GM18951 (cell line): ENCODE data around the gene ZNF423.

Source experiments
- POLR2A ChIP-seq: IDR thresholded peaks from 4 replicates; pipeline ENCODE4 v1.6.1; 2011; ENCODE audit warnings: mild to moderate bottlenecking; ENCODE audit not compliant: insufficient read length, insufficient read depth; ENCODE audit errors: extremely low read depth
- in situ Hi-C: fragments of 300-500 bp; cut with MboI; formaldehyde crosslinking; loops from one replicate; pipeline ENCODE4 v1.12.0; 2022; ENCODE audit warnings: low sequenced_read_pairs, mixed read lengths, inconsistent platforms; ENCODE audit not compliant: unreplicated experiment

Gene ZNF423

DNA sequence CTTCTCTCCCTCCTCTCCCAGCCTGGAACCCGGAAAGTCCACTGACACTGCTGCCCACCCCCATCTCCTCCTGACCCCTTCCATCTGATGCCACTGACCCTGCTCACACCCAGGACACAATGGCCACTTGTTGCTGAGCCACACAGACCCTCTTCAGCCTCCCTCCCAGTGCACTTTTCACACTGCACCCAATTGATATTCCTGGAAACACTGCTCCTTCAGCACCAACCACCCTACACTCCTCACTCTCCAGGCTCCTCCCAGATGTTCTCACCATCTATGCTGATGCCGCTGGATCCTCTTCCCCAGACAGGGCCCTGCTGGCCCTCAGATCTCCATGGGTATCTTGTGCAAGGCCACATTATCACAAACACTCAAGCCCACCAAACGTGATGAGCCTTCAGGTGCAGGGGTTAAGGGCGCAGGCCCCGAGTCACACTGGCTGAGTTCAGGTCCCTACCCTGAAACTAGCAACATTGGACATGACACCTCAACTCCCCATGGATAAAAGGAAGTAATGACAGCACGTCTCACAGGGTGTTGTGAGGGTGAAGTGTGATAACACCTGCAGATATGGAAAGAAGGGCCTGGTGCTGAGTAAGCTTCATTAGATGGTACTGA is 238.1 kb downstream of the ZNF423 start:
- TF ChIP-seq POLR2A: no peak
- in situ Hi-C loops: no loop called here

DNA sequence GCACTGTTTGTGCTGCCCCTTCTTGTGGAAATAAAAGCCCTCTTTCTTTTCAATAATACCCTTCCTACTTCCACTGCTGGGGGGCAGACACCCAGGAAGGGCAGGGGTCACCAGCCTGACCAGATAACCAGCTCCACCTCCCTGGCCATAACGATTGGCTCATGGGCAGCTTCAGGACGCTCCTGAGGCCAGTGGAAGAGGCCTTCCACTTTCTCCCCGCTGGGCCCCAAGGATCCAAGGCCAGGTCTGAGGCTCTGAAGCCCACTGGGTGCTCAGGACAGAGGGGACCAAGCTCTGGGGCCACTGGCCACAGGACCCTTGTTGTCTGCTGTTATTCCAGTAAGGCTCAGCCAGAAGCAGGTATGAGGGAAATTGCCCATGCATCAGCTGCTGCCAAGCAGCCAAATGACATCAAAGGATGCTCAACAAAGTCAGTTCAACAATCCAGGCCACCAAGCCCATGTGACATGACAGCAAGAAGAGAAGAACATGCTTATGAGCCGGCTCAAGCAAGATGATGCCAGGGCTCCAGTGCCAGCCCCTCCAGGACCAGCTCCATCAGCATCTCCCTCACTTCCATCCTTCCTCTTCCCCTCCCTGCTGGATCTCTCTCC is 238.8 kb downstream of the ZNF423 start:
- no peak for TF ChIP-seq POLR2A
- in situ Hi-C loops: no loop called here

DNA sequence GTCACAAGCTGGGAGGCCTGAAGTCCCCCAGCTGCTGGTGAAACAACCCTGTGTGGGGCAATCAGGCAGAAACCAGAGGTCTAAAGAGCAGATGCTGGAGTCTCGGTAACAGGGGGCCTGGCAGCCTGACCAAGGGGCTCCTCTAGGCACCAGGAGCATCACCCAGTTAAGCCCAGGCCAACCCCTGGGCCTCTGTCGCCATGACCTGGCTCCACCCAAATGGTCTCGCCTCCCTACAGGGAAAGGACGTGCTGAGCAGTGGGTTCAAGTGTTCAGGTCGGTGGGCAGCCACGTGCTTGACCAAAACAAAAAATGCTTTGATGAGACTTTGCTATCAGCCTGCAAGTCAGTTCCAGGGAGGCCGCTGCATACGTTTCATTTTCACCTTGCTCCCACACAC is 240.3 kb downstream of the ZNF423 start:
- in situ Hi-C loops: no loop called here

DNA sequence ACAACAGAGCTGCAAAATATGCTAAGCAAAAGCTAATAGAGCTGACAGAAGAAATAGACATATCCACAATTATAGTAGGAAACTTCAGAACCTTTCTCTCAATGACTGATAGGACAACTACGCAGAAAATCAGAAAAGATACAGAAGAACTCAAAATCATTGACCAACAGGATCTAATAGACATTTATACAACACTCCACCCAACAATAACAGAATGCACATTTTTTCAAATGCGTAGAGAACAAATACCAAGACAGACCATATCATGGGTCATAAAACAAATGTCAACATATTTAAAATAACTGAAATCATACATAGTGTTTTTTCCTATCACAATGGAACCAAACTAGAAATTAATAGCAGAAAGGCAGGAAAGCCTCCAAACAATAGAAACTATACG is 244.9 kb downstream of the ZNF423 start:
- in situ Hi-C loops: no loop called here
- TF ChIP-seq POLR2A: no peak

More for the DNA sequence above, 240.3 kb downstream of the ZNF423 start:
- no peak for TF ChIP-seq POLR2A

DNA sequence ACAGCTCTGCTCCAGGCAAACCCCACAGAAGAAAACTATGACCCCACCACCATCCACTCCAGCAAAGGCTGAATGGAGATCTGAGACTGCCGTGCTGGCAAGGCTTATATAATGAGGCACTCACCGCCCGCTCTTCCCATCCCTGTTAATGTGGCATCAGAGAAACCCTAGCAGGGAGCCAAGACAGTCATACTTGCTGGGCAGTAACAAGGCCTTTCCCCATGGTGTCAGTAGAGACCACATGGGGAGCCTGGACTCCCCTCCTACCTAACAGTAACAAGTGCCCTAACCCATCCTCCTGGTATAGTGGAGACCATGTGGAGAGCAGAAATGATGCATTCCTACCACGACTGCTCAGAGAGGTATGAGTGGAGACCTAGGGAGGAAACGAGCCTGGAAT is 247.1 kb downstream of the ZNF423 start:
- no peak for TF ChIP-seq POLR2A
- in situ Hi-C loops: no loop called here

DNA sequence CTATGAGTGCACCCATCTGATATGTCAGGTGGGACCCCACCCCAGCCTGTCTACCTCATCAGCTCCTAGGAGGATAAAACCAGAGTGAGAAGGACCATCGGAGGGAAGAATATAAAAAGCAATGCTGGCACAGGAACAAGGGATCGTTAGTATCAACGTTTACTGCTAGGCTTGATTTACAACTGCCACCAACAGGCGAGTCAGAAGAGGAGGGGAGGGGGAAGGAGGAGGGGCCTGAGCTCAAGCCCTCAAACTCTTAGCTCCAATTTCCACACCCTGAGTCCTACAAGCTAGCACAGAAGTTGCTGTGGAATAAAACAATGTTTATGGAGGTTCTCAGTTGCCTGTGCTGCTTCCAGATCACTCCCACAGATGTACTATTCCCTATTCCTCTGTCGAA is 247.8 kb downstream of the ZNF423 start:
- TF ChIP-seq POLR2A: no peak
- in situ Hi-C loops: no loop called here

DNA sequence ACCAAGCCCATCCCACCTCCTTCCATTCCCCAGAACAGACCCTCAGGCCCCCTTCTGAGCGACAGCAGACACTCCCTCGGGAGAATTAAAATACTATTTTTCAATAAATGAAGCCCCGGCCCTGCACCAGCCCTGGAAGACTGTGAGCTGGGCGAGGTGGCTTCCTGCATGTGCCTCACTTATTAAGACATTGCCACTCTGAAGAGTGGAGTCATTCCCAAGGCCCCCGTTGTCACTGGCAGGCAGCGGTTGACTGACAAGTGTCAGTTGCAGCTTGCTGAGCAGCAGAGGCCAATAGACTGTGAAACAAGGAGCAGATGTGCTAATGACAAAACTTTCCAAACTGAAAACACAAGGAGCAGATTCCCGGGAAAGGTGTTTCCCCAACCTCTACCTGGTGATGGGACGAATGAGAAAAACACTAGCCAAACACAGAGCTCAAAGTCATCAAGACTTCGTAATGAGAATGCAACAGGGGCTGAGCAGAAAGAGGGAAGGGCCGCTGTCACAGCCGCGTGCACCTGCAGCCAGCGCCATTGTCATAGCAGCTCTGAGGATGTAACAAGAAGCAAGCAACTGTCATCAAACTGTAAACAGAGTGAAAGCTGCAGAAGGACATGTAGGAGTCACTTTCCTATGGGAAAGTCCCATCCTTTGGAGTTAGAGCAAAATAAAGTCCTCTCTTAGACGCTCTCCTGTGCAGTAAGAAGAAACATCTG is 250.2 kb downstream of the ZNF423 start:
- in situ Hi-C loops: no loop called here
- TF ChIP-seq POLR2A: no peak

DNA sequence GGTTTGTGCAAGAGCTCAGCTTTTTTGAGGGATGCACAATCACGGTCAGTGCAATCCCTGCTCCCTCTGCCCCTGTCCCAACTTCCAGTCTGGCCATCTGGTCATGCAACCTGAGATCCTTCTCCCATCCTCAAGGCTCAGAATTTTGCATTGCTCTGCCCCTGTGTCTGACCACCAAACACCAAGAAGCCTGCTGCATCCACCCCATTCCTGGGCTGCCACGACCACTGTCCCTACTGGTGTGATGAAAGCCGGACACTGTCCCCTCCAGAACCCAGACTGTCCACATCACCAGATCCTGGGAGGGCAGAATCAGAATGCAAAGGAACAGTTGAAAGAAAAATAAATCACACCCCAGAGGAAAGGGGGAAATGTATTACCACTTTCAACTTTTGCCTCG is 251.3 kb downstream of the ZNF423 start:
- in situ Hi-C loops: no loop called here
- no peak for TF ChIP-seq POLR2A

DNA sequence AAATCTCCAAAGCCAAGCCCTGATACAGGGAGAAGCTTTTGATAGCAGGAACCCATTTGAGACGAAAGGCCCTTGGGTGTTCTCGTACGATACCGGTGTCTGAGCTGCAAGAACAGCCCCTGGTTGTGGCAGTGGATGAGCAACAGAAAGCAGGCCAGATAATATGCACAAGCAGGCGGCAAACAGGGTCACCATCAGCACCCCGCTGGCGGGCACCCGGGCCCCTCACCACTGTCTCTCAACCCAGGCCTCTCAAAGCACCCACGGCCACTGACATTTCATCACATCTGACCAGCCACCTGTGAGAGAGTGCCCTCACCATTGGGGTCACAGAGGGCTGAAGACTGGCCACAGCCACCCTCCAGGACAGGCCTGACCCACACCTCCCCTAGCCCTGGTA is 252.0 kb downstream of the ZNF423 start:
- no peak for TF ChIP-seq POLR2A

DNA sequence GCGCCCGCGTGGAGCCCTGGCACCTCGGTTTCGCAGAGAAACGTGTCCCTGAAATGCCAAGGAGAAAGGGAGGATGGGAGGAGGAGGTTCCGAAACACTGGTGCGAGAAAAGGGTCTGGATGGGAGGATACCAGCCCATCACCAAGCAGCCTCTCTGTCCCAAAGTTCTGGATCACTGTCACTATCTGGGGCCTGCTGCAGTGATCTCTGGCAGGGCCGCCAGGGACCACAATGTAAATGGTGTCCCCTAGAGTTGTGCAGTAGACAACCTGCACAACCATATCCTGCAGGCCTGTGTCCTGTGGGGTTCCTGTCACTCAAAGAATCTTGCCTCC is 253.0 kb downstream of the ZNF423 start:
- in situ Hi-C loops: no loop called here
- no peak for TF ChIP-seq POLR2A

More for the DNA sequence above, 252.0 kb downstream of the ZNF423 start:
- in situ Hi-C loops: no loop called here

DNA sequence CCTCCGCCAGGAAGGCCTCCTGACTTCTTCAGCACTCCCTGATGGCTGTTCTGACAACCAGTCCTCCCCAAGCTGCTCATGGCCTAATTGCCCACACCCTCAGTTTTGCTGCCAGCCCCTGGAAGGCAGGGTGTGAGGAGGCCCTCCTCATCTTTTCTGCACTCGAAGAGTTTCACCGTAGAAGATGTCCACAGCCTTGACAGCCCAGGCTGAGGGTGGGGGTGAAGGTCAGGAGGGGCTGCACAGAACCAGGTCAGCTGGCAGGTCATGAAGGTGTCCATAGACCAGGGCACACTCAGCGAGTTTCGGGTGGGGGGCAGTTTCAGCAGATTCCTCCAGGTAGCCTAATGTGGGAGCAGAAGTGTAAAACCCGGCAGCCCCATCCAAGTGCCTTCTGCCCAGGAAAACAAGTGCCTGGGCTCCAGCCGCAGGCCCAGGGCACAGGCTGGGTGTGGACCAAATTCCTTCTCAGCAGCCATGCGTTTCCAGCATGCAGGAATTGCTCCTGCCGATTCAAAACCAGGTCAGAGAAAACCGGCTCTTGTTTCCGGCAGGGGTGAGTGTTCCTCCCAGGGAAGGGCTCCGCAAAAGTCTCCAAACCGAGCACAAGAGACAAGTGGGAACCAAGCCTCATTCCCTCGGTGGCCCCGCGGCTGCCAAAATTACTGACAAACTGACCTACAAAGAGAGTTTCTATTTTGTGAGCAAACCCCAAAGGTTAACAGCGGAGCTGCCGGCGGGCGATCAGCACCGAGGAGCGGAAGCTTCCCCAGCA is 253.5 kb downstream of the ZNF423 start:
- in situ Hi-C loops: no loop called here
- TF ChIP-seq POLR2A: no peak

DNA sequence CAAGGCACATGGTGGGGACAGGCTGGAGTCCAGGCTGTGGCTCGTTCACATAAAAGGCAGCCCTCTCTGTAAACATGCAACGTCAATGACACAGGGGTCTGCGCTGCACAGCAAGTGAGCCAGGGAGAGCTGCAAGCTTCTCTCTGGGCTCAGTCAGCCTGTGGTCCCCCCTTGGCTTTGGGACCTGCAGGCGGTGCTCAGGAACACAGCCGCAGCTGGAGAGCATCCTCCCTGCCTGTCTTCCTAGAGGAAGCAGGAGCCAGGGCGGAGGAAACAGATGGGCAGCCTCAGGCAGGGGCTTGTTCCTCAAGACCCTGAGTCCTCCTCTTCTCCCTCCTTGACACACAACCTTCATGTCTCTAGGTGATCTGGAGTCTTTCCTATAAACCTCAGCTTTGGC is 254.3 kb downstream of the ZNF423 start:
- in situ Hi-C loops: no loop called here
- TF ChIP-seq POLR2A: no peak

DNA sequence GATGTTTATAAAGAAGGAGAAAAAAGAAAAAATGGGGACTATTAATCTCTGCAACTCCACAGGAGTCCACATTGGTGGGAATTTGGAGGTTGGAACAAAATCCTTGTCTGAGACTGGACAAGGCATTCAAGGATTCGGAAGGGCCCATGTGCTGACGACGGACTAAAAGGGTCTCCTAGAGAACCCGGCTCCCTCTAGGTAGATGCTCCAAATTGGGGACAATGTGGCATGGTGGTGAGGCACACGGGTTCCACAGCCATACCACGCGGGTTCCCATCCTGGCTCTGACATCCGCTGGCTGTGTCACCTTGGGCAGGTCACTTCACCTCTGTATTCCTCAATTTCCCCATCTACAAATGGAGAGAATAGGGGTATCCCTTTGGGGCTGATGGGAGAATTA is 254.9 kb downstream of the ZNF423 start:
- no peak for TF ChIP-seq POLR2A
- in situ Hi-C loops: no loop called here
